B cell (primary cell): ENCODE results near the gene ATCAY.

Experiments used
- CTCF ChIP-seq: fragments of 200-600 bp; IDR thresholded peaks from one replicate; pipeline ENCODE4 v1.8.0; 2022; ENCODE audit warnings: antibody characterized with exemption, mild to moderate bottlenecking
- EZH2 ChIP-seq: IDR thresholded peaks from 2 replicates; pipeline ENCODE4 v1.6.1; 2012; ENCODE audit warnings: borderline replicate concordance, low read depth, mild to moderate bottlenecking, moderate library complexity, low read length; ENCODE audit not compliant: insufficient read depth, poor library complexity, severe bottlenecking

GRCh38 chr19:3837332-3837731 lies 43.2 kb upstream of the ATCAY start:
- TF ChIP-seq CTCF (no peak), EZH2 (no peak)
